HCT116 (cell line): ENCODE measurements around the gene SLC6A6. TPM values are rescaled to one million over a fixed set of nuclear protein-coding genes. Genes with fewer than 3 reads are reported as not detected.

Experiments used
- ATAC-seq: fragments of 200-7000 bp; cut with Tn5 transposase; 2 replicates; pipeline ENCODE4 v1.9.1; 2020; ENCODE audit warnings: mild to moderate bottlenecking, moderate library complexity
- BruUV-seq: library from RNA; stranded (reverse); fragments of 400-500 nt; replicated peaks from 2 replicates; lab custom pipeline; 2021; lab: Mats Ljungman, UMichigan
- CTCF ChIA-PET: fragments of 300-600 bp; sonication (Branson Sonifier 250); formaldehyde crosslinking; loops from one replicate; lab custom pipeline; 2021; ENCODE audit warnings: antibody characterized with exemption; lab: Charles Lee
- POLR2A ChIA-PET: fragments of 300-600, 350-600 bp; sonication (Branson Sonifier 250); formaldehyde crosslinking; loops from one replicate; lab custom pipeline; 2021; ENCODE audit warnings: antibody characterized with exemption; lab: Charles Lee
- RAD21 ChIA-PET, 2 experiments: fragments of 300-600 bp; sonication (Branson Sonifier 250); formaldehyde crosslinking; loops; one replicate each; lab custom pipeline; 2023; ENCODE audit warnings: low total read pairs in 2 of 2; ENCODE audit not compliant: uncharacterized antibody in 2 of 2, unreplicated experiment in 2 of 2, low non-redundant PET in 1 of 2; lab: Charles Lee
- DNase-seq: peaks from one replicate; pipeline ENCODE4 v3.0.0-alpha.2; 2010; ENCODE audit warnings: low read depth, low spot score
- H2AFZ ChIP-seq: fragments of 200-600 bp; shearing (Covaris generic), sonication (generic); 2 replicates; pipeline ENCODE4 v1.6.1; 2017; ENCODE audit warnings: low read depth, mixed run types, mixed read lengths, antibody characterized with exemption, low read length; ENCODE audit not compliant: poor library complexity, severe bottlenecking
- H3K27ac ChIP-seq: 2 replicates; pipeline ENCODE4 v1.5.1; 2012; ENCODE audit warnings: low read depth, low read length
- H3K27me3 ChIP-seq: fragments of 200-600 bp; sonication (generic); 2 replicates; pipeline ENCODE4 v1.6.1; 2016; ENCODE audit warnings: mixed run types, low read length, mixed read lengths; ENCODE audit not compliant: insufficient read depth
- H3K36me3 ChIP-seq, 2 experiments: fragments of 200-500 bp in 1 of 2; fragments of 200-600 bp in 1 of 2; sonication (Bioruptor generic) in 1 of 2; sonication (generic) in 1 of 2; 2 replicates each; pipeline versions ENCODE4 v1.5.1 to v1.6.1; 2014 to 2016; ENCODE audit warnings: low read length in 2 of 2, inconsistent platforms in 1 of 2, mixed read lengths in 1 of 2, mixed run types in 1 of 2; ENCODE audit not compliant: insufficient read depth in 2 of 2, control insufficient read depth in 1 of 2
- H3K4me1 ChIP-seq, 2 experiments: fragments of 200-600 bp in 1 of 2; sonication (generic) in 1 of 2; 2 replicates each; pipeline versions ENCODE4 v1.5.1 to v1.6.1; 2012 to 2017; ENCODE audit warnings: low read length in 2 of 2, inconsistent platforms in 1 of 2, mild to moderate bottlenecking in 1 of 2, mixed read lengths in 1 of 2, mixed run types in 1 of 2, moderate library complexity in 1 of 2; ENCODE audit not compliant: insufficient read depth in 2 of 2, control insufficient read depth in 1 of 2
- H3K4me2 ChIP-seq: fragments of 200-600 bp; sonication (generic); 2 replicates; pipeline ENCODE4 v1.6.1; 2017; ENCODE audit warnings: mixed run types, low read length, mixed read lengths
- H3K4me3 ChIP-seq, 2 experiments: fragments of 200-600 bp in 1 of 2; sonication (generic) in 1 of 2; replicated peaks in 1 of 2; 2 replicates each; pipeline ENCODE4 v1.5.1; 2011 to 2016; ENCODE audit warnings: low read length in 2 of 2, control low read depth in 1 of 2, low read depth in 1 of 2, mild to moderate bottlenecking in 1 of 2, mixed read lengths in 1 of 2, mixed run types in 1 of 2
- H3K79me2 ChIP-seq: fragments of 200-600 bp; sonication (generic); 2 replicates; pipeline ENCODE4 v1.6.1; 2017; ENCODE audit warnings: mild to moderate bottlenecking, mixed run types, low read length, moderate library complexity, mixed read lengths; ENCODE audit not compliant: insufficient read depth
- H3K9ac ChIP-seq: fragments of 200-600 bp; sonication (generic); 2 replicates; pipeline ENCODE4 v1.6.1; 2016; ENCODE audit warnings: low read length, mixed read lengths
- H3K9me2 ChIP-seq: fragments of 200-600 bp; sonication (generic), shearing (Covaris generic); 2 replicates; pipeline ENCODE4 v1.6.1; 2017; ENCODE audit warnings: mixed run types, mild to moderate bottlenecking, moderate library complexity; ENCODE audit not compliant: insufficient read depth
- H3K9me3 ChIP-seq, 2 experiments: fragments of 200-500 bp in 1 of 2; fragments of 200-600 bp in 1 of 2; sonication (Bioruptor generic) in 1 of 2; sonication (generic) in 1 of 2; 2 replicates each; pipeline ENCODE4 v1.6.1; 2014 to 2017; ENCODE audit warnings: low read length in 2 of 2, mixed read lengths in 2 of 2, inconsistent platforms in 1 of 2, low read depth in 1 of 2, mild to moderate bottlenecking in 1 of 2, mixed run types in 1 of 2, moderate library complexity in 1 of 2; ENCODE audit not compliant: control insufficient read depth in 1 of 2, insufficient read depth in 1 of 2
- H4K20me1 ChIP-seq: fragments of 200-600 bp; sonication (generic), shearing (Covaris generic); 2 replicates; pipeline ENCODE4 v1.6.1; 2017; ENCODE audit warnings: mixed run types, mild to moderate bottlenecking, moderate library complexity; ENCODE audit not compliant: insufficient read depth
- EZH2 ChIP-seq: fragments of 200-600 bp; sonication (generic); IDR thresholded peaks from 2 replicates; pipeline ENCODE4 v1.6.1; 2017; ENCODE audit warnings: antibody characterized with exemption, mixed run types
- FOSL1 ChIP-seq: IDR thresholded peaks from 2 replicates; pipeline ENCODE4 v1.6.1; 2012; ENCODE audit warnings: low read depth
- MAX ChIP-seq: IDR thresholded peaks from 2 replicates; pipeline ENCODE4 v1.6.1; 2012
- RAD21 ChIP-seq: IDR thresholded peaks from 2 replicates; pipeline ENCODE4 v1.6.1; 2012; ENCODE audit warnings: low read depth, mild to moderate bottlenecking
- SIN3A ChIP-seq: IDR thresholded peaks from 2 replicates; pipeline ENCODE4 v1.6.1; 2012; ENCODE audit warnings: low read depth
- SP1 ChIP-seq: IDR thresholded peaks from 2 replicates; pipeline ENCODE4 v1.6.1; 2012; ENCODE audit warnings: low read depth
- SRF ChIP-seq: IDR thresholded peaks from 2 replicates; pipeline ENCODE4 v1.6.1; 2012; ENCODE audit warnings: low read depth
- TCF7L2 ChIP-seq: IDR thresholded peaks from 2 replicates; pipeline ENCODE4 v1.7.0; 2011; ENCODE audit warnings: borderline replicate concordance, inconsistent platforms; ENCODE audit not compliant: insufficient read depth, insufficient read length; ENCODE audit errors: extremely low read depth
- ZBTB33 ChIP-seq: IDR thresholded peaks from 2 replicates; pipeline ENCODE4 v1.6.1; 2011; ENCODE audit warnings: mild to moderate bottlenecking, low read length, moderate library complexity; ENCODE audit not compliant: insufficient replicate concordance; ENCODE audit errors: extremely low read depth
- ZNF274 ChIP-seq: fragments of 200-500 bp; sonication (Bioruptor generic); IDR thresholded peaks from 2 replicates; pipeline ENCODE4 v1.6.1; 2014; ENCODE audit warnings: mild to moderate bottlenecking, low read depth, low read length, inconsistent platforms
- intact Hi-C: fragments of 100-400 bp; cut with micrococcal nuclease; formaldehyde crosslinking; loops from 2 replicates; pipeline ENCODE4 v1.10.0; 2022
- total RNA-seq: library from RNA; stranded (reverse); gene quantifications from one replicate; pipeline ENCODE4 v1.2.1, GENCODE V29; 2021; ENCODE audit not compliant: unreplicated experiment
- TF ChIP-seq, protein P1 (sequence below): IDR thresholded peaks from 2 replicates; pipeline ENCODE4 v1.6.1; 2012

SLC6A6 gene
- total RNA-seq, 1 experiment from 2014 or later, result 36.3 TPM

DNA sequence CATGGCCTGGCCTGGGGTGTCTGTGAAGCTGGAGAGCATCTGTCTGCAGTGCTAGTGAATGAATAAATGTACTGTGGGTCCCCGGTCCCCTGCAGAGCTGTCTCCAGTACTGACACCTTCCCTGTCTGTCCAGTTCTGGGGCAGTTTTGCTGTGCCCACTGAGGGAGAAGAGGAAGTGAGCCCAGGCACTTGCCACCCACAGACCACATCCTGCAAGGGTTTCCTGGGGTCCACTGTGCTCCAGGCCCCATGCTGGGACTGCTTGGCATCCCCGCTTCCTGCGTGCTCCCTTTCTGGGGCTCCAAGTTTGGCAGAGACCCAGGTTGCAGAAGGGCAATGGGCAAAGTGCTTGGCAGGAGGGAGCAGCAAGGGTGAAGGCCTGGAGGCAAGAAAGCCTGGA is 4.9 kb upstream of the SLC6A6 start:
- H2AFZ ChIP-seq, result no peak overlapping the region
- H3K4me2 ChIP-seq, result no peak overlapping the region
- no peaks in the 10 kb centered on the region for H3K9me3 ChIP-seq
- no peaks in the 10 kb centered on the region for H3K9me2 ChIP-seq
- peaks cover 5 to 7% of the 10 kb centered on the region in 2 experiments for H3K4me1 ChIP-seq
- RAD21 ChIA-PET, result no interaction called here
- intact Hi-C loops, result no loop called here
- no peak overlapping the region for H3K4me3 ChIP-seq
- H3K36me3 ChIP-seq, result no peaks in the 10 kb centered on the region
- BruUV-seq, result no TSS peak
- no peaks in the 10 kb centered on the region for H4K20me1 ChIP-seq
- H3K9ac ChIP-seq, result no peak overlapping the region
- DNase-seq, result no peak
- CTCF ChIA-PET, result no interaction called here
- H3K27me3 ChIP-seq, result no peaks in the 10 kb centered on the region
- TF ChIP-seq ZBTB33, result no peak
- TF ChIP-seq, all 23 proteins: peak for 0
- Histone ChIP-seq H3K79me2 (no peaks in the 10 kb centered on the region), H3K27ac (no peak overlapping the region)
- POLR2A ChIA-PET, result no interaction called here
- ATAC-seq, result no peak

DNA sequence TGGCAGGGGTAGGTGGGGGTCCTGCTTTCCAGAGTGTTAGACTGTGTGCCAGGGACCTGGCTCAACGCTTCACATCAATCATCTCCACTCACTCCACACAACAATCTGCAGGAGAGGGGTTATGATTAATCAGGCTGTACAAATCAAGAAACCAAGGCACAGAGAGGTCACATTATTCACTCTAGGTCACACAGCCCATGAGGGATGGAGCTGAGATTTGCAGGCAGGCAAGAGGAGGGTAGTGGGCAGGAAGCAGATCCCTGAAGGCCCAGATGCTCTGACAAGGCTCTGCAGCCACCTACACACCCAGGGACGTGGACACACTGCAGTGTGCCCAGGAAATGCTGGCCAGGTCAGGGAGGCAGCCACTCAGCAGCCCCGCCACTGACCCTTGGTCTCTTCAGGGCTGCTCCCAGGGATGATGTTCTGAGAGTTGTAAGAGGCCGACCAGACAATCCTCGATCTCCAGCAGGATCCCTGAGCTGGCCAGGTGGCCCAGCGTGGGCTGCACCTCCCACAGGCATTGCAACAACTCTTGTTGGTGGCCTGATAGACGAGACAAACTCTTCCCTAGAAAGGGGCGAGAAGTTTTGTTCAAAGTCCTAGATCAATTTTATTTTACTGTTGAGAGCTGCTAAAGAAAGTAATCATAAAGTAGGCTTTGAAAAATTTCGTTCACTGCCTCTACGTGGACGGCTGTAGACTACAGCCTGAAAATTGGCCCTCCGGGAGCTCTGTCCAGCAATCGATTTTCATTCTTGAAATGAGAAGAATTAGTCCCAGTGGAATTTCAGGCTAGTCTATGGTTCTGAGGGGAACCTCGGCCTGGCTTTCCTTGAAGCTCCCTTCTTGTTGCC is 4.2 kb upstream of the SLC6A6 start:
- intact Hi-C loops, result no loop called here
- Histone ChIP-seq H3K4me2 (no peak overlapping the region), H4K20me1 (no peaks in the 10 kb centered on the region), H3K9me3 (no peaks in the 10 kb centered on the region), H3K4me1 (peaks cover 5 to 7% of the 10 kb centered on the region in 2 experiments), H3K36me3 (no peaks in the 10 kb centered on the region), H3K9ac (no peak overlapping the region), H3K27me3 (no peaks in the 10 kb centered on the region), H2AFZ (no peak overlapping the region), H3K9me2 (no peaks in the 10 kb centered on the region), H3K79me2 (peaks cover 5% of the 10 kb centered on the region), H3K4me3 (no peak overlapping the region), H3K27ac (no peak overlapping the region)
- ATAC-seq (no peak), DNase-seq (no peak)
- no TSS peak for BruUV-seq
- ChIA-PET RAD21 (interaction anchor here in 1 of 2 experiments (0.7 kb wide), 1 partner anchor 63 kb away, joined by 3 read pairs; no protein-coding TSS in a partner anchor), POLR2A (no interaction called here), CTCF (interaction anchor here (1.1 kb wide), 1 partner anchor 29 kb away, joined by 3 read pairs; no protein-coding TSS in a partner anchor)
- TF ChIP-seq MAX, result no peak
- no peak for TF ChIP-seq RAD21
- no peak for TF ChIP-seq FOSL1
- no peak for TF ChIP-seq SRF
- no peak for TF ChIP-seq SP1
- TF ChIP-seq TCF7L2, result no peak
- no peak for TF ChIP-seq SIN3A
- no peak for TF ChIP-seq ZNF274
- TF ChIP-seq, protein P1, sequence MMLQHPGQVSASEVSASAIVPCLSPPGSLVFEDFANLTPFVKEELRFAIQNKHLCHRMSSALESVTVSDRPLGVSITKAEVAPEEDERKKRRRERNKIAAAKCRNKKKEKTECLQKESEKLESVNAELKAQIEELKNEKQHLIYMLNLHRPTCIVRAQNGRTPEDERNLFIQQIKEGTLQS, result no peak
- no peak for TF ChIP-seq EZH2
- no peak for TF ChIP-seq ZBTB33
